K562 (cell line): Measurements from ENCODE around the gene METTL23. TPM values are rescaled to one million over a fixed set of nuclear protein-coding genes. Genes with fewer than 3 reads are reported as not detected.

Experiments
- ATAC-seq: fragments of 200-7000 bp; cut with Tn5 transposase; 3 replicates; pipeline ENCODE4 v1.9.1; 2020; ENCODE audit warnings: moderate library complexity
- BruUV-seq: library from RNA; stranded (reverse); fragments of 400-500 nt; replicated peaks from 2 replicates; lab custom pipeline; 2021; lab: Mats Ljungman, UMichigan
- CTCF ChIA-PET: fragments of 300-600 bp; formaldehyde crosslinking; extraction: SDS; loops from one replicate; lab custom pipeline; 2021; ENCODE audit warnings: low intra/inter-chr PET ratio; lab: Yijun Ruan, JAX
- POLR2A ChIA-PET: fragments of 300-600, 350-650 bp; sonication (Branson Sonifier 250); formaldehyde crosslinking; extraction: SDS; loops from one replicate; lab custom pipeline; 2021; ENCODE audit warnings: antibody characterized with exemption, inconsistent platforms; lab: Yijun Ruan, JAX
- DNase-seq, 4 experiments: peaks; one replicate each; pipeline versions ENCODE4 v3.0.0 to v3.0.0-alpha.2; 2011 to 2018; ENCODE audit warnings: low spot score in 3 of 4, mixed read lengths in 3 of 4; ENCODE audit errors: extremely low read depth in 1 of 4
- FAIRE-seq: peaks from 2 replicates; lab custom pipeline; 2011; peaks lifted over from hg19 to GRCh38; lab: Jason Lieb, UNC
- H2AFZ ChIP-seq: 2 replicates; pipeline ENCODE4 v1.6.0; 2011; ENCODE audit warnings: low read depth, low read length, control low read depth, inconsistent platforms
- H3K27ac ChIP-seq: fragments of 200-600 bp; 3 replicates; pipeline ENCODE4 v1.8.0; 2011; ENCODE audit warnings: low read depth, mild to moderate bottlenecking, control low read depth, inconsistent platforms, low read length, moderate library complexity, mixed read lengths; ENCODE audit errors: extremely low read depth
- H3K27me3 ChIP-seq, 2 experiments: fragments of 300-600 bp in 1 of 2; 2 replicates in 1 of 2; 3 replicates in 1 of 2; pipeline versions ENCODE4 v1.6.0 to v1.8.0; 2011; ENCODE audit warnings: inconsistent platforms in 2 of 2, low read length in 2 of 2, mild to moderate bottlenecking in 1 of 2, mixed read lengths in 1 of 2, moderate library complexity in 1 of 2; ENCODE audit not compliant: control insufficient read depth in 2 of 2, insufficient read depth in 2 of 2
- H3K36me3 ChIP-seq: fragments of 300-600 bp; 3 replicates; pipeline ENCODE4 v1.8.0; 2011; ENCODE audit warnings: mild to moderate bottlenecking, low read length, inconsistent platforms; ENCODE audit not compliant: control insufficient read depth, insufficient read depth
- H3K4me1 ChIP-seq, 2 experiments: fragments of 200-600 bp in 1 of 2; replicated peaks in 1 of 2; 2 replicates in 1 of 2; 3 replicates in 1 of 2; pipeline versions ENCODE4 v1.5.1 to v1.8.0; 2011; ENCODE audit warnings: inconsistent platforms in 2 of 2, low read length in 2 of 2, mild to moderate bottlenecking in 1 of 2, mixed read lengths in 1 of 2, moderate library complexity in 1 of 2; ENCODE audit not compliant: control insufficient read depth in 2 of 2, insufficient read depth in 2 of 2
- H3K4me2 ChIP-seq: 2 replicates; pipeline ENCODE4 v1.6.1; 2011; ENCODE audit warnings: low read length, control low read depth, inconsistent platforms, mixed read lengths; ENCODE audit not compliant: insufficient read depth
- H3K4me3 ChIP-seq: fragments of 200-600 bp; sonication (generic), shearing (Covaris generic); 2 replicates; pipeline ENCODE4 v1.5.1; 2016; ENCODE audit warnings: control low read depth, inconsistent platforms
- H3K79me2 ChIP-seq: fragments of 200-600 bp; 3 replicates; pipeline ENCODE4 v1.8.0; 2011; ENCODE audit warnings: low read length, inconsistent platforms; ENCODE audit not compliant: control insufficient read depth, insufficient read depth
- H3K9ac ChIP-seq, 2 experiments: 2 replicates each; pipeline versions ENCODE4 v1.6.0 to v1.6.1; 2011; ENCODE audit warnings: low read depth in 2 of 2, low read length in 2 of 2, control low read depth in 1 of 2, inconsistent platforms in 1 of 2, mild to moderate bottlenecking in 1 of 2, mixed read lengths in 1 of 2; ENCODE audit not compliant: insufficient read depth in 1 of 2
- H3K9me1 ChIP-seq: one replicate; pipeline ENCODE4 v1.6.0; 2011; ENCODE audit warnings: inconsistent platforms, mild to moderate bottlenecking, low read length, moderate library complexity; ENCODE audit not compliant: control insufficient read depth, insufficient read depth
- H3K9me3 ChIP-seq: replicated peaks from 2 replicates; pipeline ENCODE4 v1.5.1; 2011; ENCODE audit warnings: low read depth, low read length, inconsistent platforms; ENCODE audit not compliant: control insufficient read depth, insufficient read depth
- H4K20me1 ChIP-seq: replicated peaks from 2 replicates; pipeline ENCODE4 v1.6.1; 2011; ENCODE audit warnings: low read length, inconsistent platforms, mixed read lengths; ENCODE audit not compliant: control insufficient read depth, insufficient read depth
- C11orf30 ChIP-seq: fragments of 450-650 bp; IDR thresholded peaks from 2 replicates; pipeline ENCODE4 v1.6.1; 2016; ENCODE audit warnings: low read depth, mild to moderate bottlenecking
- FOXM1 ChIP-seq, 2 experiments: fragments of 450-650 bp in 1 of 2; sonication (generic) in 1 of 2; formaldehyde crosslinking in 1 of 2; IDR thresholded peaks; 2 replicates each; pipeline versions ENCODE4 v1.6.1 to v1.9.0; 2017 to 2022; ENCODE audit warnings: low read depth in 2 of 2, mild to moderate bottlenecking in 2 of 2, missing genetic modification reagents in 1 of 2, moderate library complexity in 1 of 2
- ZNF133 ChIP-seq: fragments of 250-450 bp; sonication (Bioruptor Pico); IDR thresholded peaks from 2 replicates; pipeline ENCODE4 v1.4.0; 2020; ENCODE audit warnings: mild to moderate bottlenecking
- WGBS: fragments of 100-300 bp; shearing (Covaris generic); methylation state at CpG from one replicate; pipeline ENCODE4 v1.1.6; 2016; ENCODE audit warnings: low coverage, mixed read lengths; ENCODE audit not compliant: insufficient coverage; ENCODE audit errors: missing lambda C conversion rate; 5-methylcytosine and 5-hydroxymethylcytosine counted together
- in situ Hi-C: fragments of 300-500 bp; cut with MboI; formaldehyde crosslinking; loops from 4 replicates; pipeline ENCODE4 v1.15.0; 2018; ENCODE audit warnings: inconsistent platforms, mixed read lengths
- intact Hi-C: fragments of 100-400 bp; cut with micrococcal nuclease; formaldehyde crosslinking; loops from 2 replicates; pipeline ENCODE4 v1.14.2; 2022
- polyA plus RNA-seq, 8 experiments: library from polyadenylated mRNA; depleted of rRNA in 4 of 8; stranded (reverse) in 5 of 8; unstranded in 3 of 8; fragments of >200 nt; fragmentation: Nextera tagmentation in 2 of 8; fragmentation: Illumina TruSeq in 1 of 8; extraction: Ambion mirVana in 2 of 8; extraction: Trizol in 1 of 8; gene quantifications; 2 replicates each; pipeline versions ENCODE4 v1.2.1 to v1.2.3, GENCODE V29; 2011 to 2014; ENCODE audit warnings: inconsistent platforms in 1 of 8, missing spikeins in 1 of 8
- total RNA-seq, 7 experiments: library from RNA; depleted of rRNA in 6 of 7; stranded (reverse); fragments of >200 nt in 6 of 7; fragmentation: Illumina TruSeq in 2 of 7; extraction: Trizol in 2 of 7; gene quantifications; 2 replicates each; pipeline versions ENCODE4 v1.2.1 to v1.2.3, GENCODE V29; 2011 to 2021; ENCODE audit warnings: low replicate concordance in 1 of 7

Gene METTL23
- total and polyA plus RNA-seq, 9 of the 15 experiments (the other 6 are each of a cell fraction or from before 2014, with no cell fraction given), result 29.4 to 67.3 (median 41.6) TPM

DNA sequence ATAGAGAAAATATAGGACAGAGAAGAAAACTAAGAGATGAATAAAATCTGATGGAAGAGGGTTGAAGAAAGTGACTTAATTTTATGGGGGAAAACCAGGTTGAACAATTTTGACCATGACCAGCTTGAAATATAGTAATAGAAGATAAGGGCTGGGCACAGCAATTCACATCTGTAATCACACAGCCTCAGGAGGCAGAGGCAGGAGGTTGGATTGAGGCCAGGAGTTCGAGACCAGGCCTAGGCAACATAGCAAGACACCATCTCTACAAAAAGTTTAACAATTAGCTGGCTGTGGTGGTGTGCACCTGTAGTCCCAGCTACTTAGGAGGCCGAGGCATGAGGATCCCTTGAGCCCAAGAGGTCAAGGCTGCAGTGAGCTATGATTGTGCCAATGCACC is 24.6 kb upstream of the METTL23 start (continued):
- TF ChIP-seq FOXM1 (IDR thresholded peaks at IDR 0.05; ENCODE audit: low read depth), result no peak
- TF ChIP-seq FOXM1 (CRISPR knock-in tag; IDR thresholded peaks at IDR 0.05; ENCODE audit: low read depth), result no peak

DNA sequence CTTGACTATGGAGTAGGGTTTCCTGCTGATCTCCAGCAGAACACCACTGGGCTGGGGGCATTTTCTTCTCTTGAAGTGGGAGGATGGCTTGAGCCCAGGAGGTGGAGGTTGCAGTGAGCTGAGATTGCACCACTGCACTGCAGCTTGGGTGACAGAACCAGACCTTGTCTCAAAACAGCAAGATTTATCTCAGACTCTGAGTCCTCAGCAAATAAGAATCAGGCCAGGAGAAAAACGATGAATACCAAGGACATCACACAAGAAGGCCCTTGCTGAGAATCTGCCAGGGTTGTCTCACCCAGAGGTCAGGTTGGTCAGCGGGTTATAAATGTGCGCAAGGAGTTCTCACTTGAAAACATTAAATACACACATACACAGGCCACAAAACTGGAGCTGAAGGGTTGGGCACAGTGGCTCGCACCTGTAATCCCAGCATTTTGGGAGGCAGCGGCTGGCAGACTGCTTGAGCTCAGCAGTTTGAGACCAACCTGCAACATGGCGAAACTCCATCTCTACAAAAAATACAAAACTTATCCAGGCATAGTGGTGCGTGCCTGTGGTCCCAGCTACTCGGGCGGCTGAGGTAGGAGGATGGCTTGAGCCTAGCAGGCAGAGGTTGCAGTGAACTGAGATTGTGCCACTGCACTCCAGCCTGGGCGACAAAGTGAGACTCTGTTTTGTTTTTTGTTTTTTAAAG is 23.6 kb upstream of the METTL23 start:
- Histone ChIP-seq H3K36me3 (no peaks in the 10 kb centered on the region), H3K79me2 (no peaks in the 10 kb centered on the region), H3K27ac (no peak overlapping the region), H3K4me1 (peaks cover 0 to 27% of the 10 kb centered on the region in 2 experiments; a peak in 3 of 5 replicates), H3K4me3 (no peak overlapping the region), H3K27me3 (no peaks in the 10 kb centered on the region), H2AFZ (no peak overlapping the region), H4K20me1 (peaks cover 5% of the 10 kb centered on the region; the same call in 1 of the 2 replicates), H3K9ac (no peak overlapping the region), H3K9me3 (no peaks in the 10 kb centered on the region), H3K9me1 (no peaks in the 10 kb centered on the region), H3K4me2 (no peak overlapping the region)
- CTCF ChIA-PET, result no interaction called here
- POLR2A ChIA-PET, result interaction anchor here (0.6 to 1.4 kb wide), 5 partner anchors 12 to 434 kb away, joined by 3 to 5 read pairs (median 3); partner anchors contain the start of genes JMJD6 and METTL23
- no peak for DNase-seq
- FAIRE-seq, result no peak
- ATAC-seq, result no peak
- TF ChIP-seq ZNF133, result no peak
- no peak for TF ChIP-seq C11orf30
- intact Hi-C loops, result no loop called here
- in situ Hi-C loops, result no loop called here
- 72% methylated on average over 10 of the region's 10 CpGs for WGBS
- no TSS peak for BruUV-seq
